SU-DHL-6 (cell line): ENCODE measurements around the gene TSHR.
A peak's percentile ranks its signal among the peaks of the same experiment; 100 is the strongest.

Experiments
- H2AFZ ChIP-seq: fragments of 200-600 bp; sonication (generic); 2 replicates; pipeline ENCODE4 v1.6.1; 2014; ENCODE audit warnings: low read depth, mild to moderate bottlenecking, moderate library complexity, mixed read lengths, antibody characterized with exemption, low read length; ENCODE audit not compliant: severe bottlenecking
- H3F3A ChIP-seq: fragments of 200-600 bp; shearing (Covaris generic); 2 replicates; pipeline ENCODE4 v1.6.0; 2016; ENCODE audit warnings: antibody characterized with exemption, mild to moderate bottlenecking; ENCODE audit not compliant: insufficient read depth
- H3K27ac ChIP-seq: fragments of 200-600 bp; sonication (generic); 2 replicates; pipeline ENCODE4 v1.5.1; 2016; ENCODE audit warnings: low read depth, mild to moderate bottlenecking, low read length, moderate library complexity, mixed read lengths
- H3K27me3 ChIP-seq: fragments of 200-600 bp; sonication (generic), shearing (Covaris generic); 2 replicates; pipeline ENCODE4 v1.6.0; 2014; ENCODE audit warnings: mild to moderate bottlenecking, low read length
- H3K36me3 ChIP-seq: fragments of 200-600 bp; sonication (generic); 2 replicates; pipeline ENCODE4 v1.6.1; 2014; ENCODE audit warnings: mild to moderate bottlenecking, low read length, mixed read lengths
- H3K4me2 ChIP-seq: fragments of 300-600, 200-600 bp; shearing (Covaris generic), sonication (generic); 2 replicates; pipeline ENCODE4 v1.6.0; 2014; ENCODE audit warnings: low read length, low read depth, mild to moderate bottlenecking; ENCODE audit not compliant: poor library complexity, severe bottlenecking
- H3K4me3 ChIP-seq: fragments of 200-600 bp; sonication (generic); 2 replicates; pipeline ENCODE4 v1.5.1; 2014; ENCODE audit warnings: antibody characterized with exemption, low read length, mild to moderate bottlenecking, mixed read lengths; ENCODE audit not compliant: insufficient read depth, poor library complexity, severe bottlenecking
- H3K79me2 ChIP-seq: fragments of 200-600 bp; sonication (generic); 2 replicates; pipeline ENCODE4 v1.6.1; 2014; ENCODE audit warnings: mild to moderate bottlenecking, low read length, moderate library complexity; ENCODE audit not compliant: insufficient read depth
- H3K9ac ChIP-seq: fragments of 200-600 bp; sonication (generic); 2 replicates; pipeline ENCODE4 v1.7.0; 2014; ENCODE audit warnings: mild to moderate bottlenecking, low read length
- H3K9me2 ChIP-seq: fragments of 200-600 bp; sonication (generic); replicated peaks from 2 replicates; pipeline ENCODE4 v1.6.1; 2014; ENCODE audit warnings: low read length; ENCODE audit not compliant: insufficient read depth
- H3K9me3 ChIP-seq: fragments of 200-600 bp; sonication (generic); 2 replicates; pipeline ENCODE4 v1.6.1; 2014; ENCODE audit warnings: low read length, mixed read lengths; ENCODE audit not compliant: insufficient read depth
- H4K20me1 ChIP-seq: fragments of 200-600 bp; sonication (generic); 2 replicates; pipeline ENCODE4 v1.6.1; 2014; ENCODE audit warnings: low read depth, mild to moderate bottlenecking, antibody characterized with exemption, low read length, moderate library complexity, mixed read lengths
- CTCF ChIP-seq: fragments of 200-600 bp; sonication (generic); IDR thresholded peaks from one replicate; pipeline ENCODE4 v1.5.1; 2017; ENCODE audit warnings: antibody characterized with exemption, mild to moderate bottlenecking, low read length, moderate library complexity; ENCODE audit not compliant: insufficient read depth, poor library complexity, severe bottlenecking
- EZH2phosphoT487 ChIP-seq: fragments of 200-600 bp; sonication (generic), shearing (Covaris generic); conservative IDR thresholded peaks from 2 replicates; pipeline ENCODE4 v1.6.1; 2018; ENCODE audit warnings: mild to moderate bottlenecking, antibody characterized with exemption, low read length, moderate library complexity, mixed read lengths

Gene TSHR

GRCh38 chr14:81170829-81171195, 215.4 kb downstream of the TSHR start:
- H3K36me3 ChIP-seq = no peaks in the 10 kb centered on the region
- no peak overlapping the region for H3K27ac ChIP-seq
- H3F3A ChIP-seq = no peaks in the 10 kb centered on the region
- H3K4me3 ChIP-seq = no peak overlapping the region
- H3K9me2 ChIP-seq = no peaks in the 10 kb centered on the region
- no peaks in the 10 kb centered on the region for H3K9me3 ChIP-seq
- peak overlapping the region; percentile 88 for H3K4me2 ChIP-seq
- no peaks in the 10 kb centered on the region for H4K20me1 ChIP-seq
- TF ChIP-seq CTCF (no peak), EZH2phosphoT487 (no peak)
- peak overlapping the region; percentile 69 for H3K9ac ChIP-seq
- H3K79me2 ChIP-seq = no peaks in the 10 kb centered on the region
- no peaks in the 10 kb centered on the region for H3K27me3 ChIP-seq
- H2AFZ ChIP-seq = peak overlapping the region; percentile 97

- no peaks in the 10 kb centered on the region for H3K79me2 ChIP-seq
- H3F3A ChIP-seq = no peaks in the 10 kb centered on the region
- H3K27ac ChIP-seq = no peak overlapping the region
- H2AFZ ChIP-seq = no peak overlapping the region
- H3K9me3 ChIP-seq = no peaks in the 10 kb centered on the region
- H3K4me3 ChIP-seq = no peak overlapping the region
- TF ChIP-seq CTCF = no peak
- no peak for TF ChIP-seq EZH2phosphoT487
- no peaks in the 10 kb centered on the region for H3K27me3 ChIP-seq
- H3K9me2 ChIP-seq = no peaks in the 10 kb centered on the region
- H3K4me2 ChIP-seq = no peak overlapping the region
- H3K9ac ChIP-seq = no peak overlapping the region
- H4K20me1 ChIP-seq = no peaks in the 10 kb centered on the region
- H3K36me3 ChIP-seq = no peaks in the 10 kb centered on the region
Observed at GRCh38 chr14:81172353-81172752, 216.9 kb downstream of the TSHR start.

GRCh38 chr14:81172881-81173280, 217.5 kb downstream of the TSHR start:
- Histone ChIP-seq H3K9me3 (no peaks in the 10 kb centered on the region), H3K4me3 (no peak overlapping the region), H3K27me3 (no peaks in the 10 kb centered on the region), H3K9ac (no peak overlapping the region), H3K27ac (no peak overlapping the region), H3K4me2 (no peak overlapping the region), H3F3A (no peaks in the 10 kb centered on the region), H4K20me1 (no peaks in the 10 kb centered on the region), H3K79me2 (no peaks in the 10 kb centered on the region), H3K9me2 (no peaks in the 10 kb centered on the region), H2AFZ (no peak overlapping the region), H3K36me3 (no peaks in the 10 kb centered on the region)
- no peak for TF ChIP-seq CTCF
- TF ChIP-seq EZH2phosphoT487 = no peak
